WTC11 (cell line): ENCODE results near the gene KCNK15.

Experiments used
- CREM ChIP-seq: sonication (generic); formaldehyde crosslinking; IDR thresholded peaks from 2 replicates; pipeline ENCODE4 v1.8.1; 2022; ENCODE audit warnings: mild to moderate bottlenecking, missing genetic modification reagents, moderate library complexity
- ESRRA ChIP-seq: sonication (generic); formaldehyde crosslinking; IDR thresholded peaks from 2 replicates; pipeline ENCODE4 v1.8.1; 2022; ENCODE audit warnings: mild to moderate bottlenecking, missing genetic modification reagents, borderline replicate concordance
- FOXP1 ChIP-seq: sonication (generic); formaldehyde crosslinking; IDR thresholded peaks from 2 replicates; pipeline ENCODE4 v1.8.0; 2022; ENCODE audit warnings: missing genetic modification reagents, mild to moderate bottlenecking, moderate library complexity, borderline replicate concordance
- JUN ChIP-seq: sonication (generic); formaldehyde crosslinking; IDR thresholded peaks from 2 replicates; pipeline ENCODE4 v1.8.0; 2023; ENCODE audit warnings: mild to moderate bottlenecking, missing genetic modification reagents
- ZNF423 ChIP-seq: fragments of 250-450 bp; sonication (Bioruptor Pico); IDR thresholded peaks from 2 replicates; pipeline ENCODE4 v2.1.2; 2022; ENCODE audit warnings: mild to moderate bottlenecking, moderate library complexity
- TF ChIP-seq, protein P1 (sequence below): fragments of 200-600 bp; IDR thresholded peaks from 2 replicates; pipeline ENCODE4 v1.8.0; 2022; ENCODE audit warnings: antibody characterized with exemption
- TF ChIP-seq, protein P2 (sequence below): sonication (generic); formaldehyde crosslinking; conservative IDR thresholded peaks from 2 replicates; pipeline ENCODE4 v1.8.1; 2022; ENCODE audit warnings: mild to moderate bottlenecking, missing genetic modification reagents

DNA sequence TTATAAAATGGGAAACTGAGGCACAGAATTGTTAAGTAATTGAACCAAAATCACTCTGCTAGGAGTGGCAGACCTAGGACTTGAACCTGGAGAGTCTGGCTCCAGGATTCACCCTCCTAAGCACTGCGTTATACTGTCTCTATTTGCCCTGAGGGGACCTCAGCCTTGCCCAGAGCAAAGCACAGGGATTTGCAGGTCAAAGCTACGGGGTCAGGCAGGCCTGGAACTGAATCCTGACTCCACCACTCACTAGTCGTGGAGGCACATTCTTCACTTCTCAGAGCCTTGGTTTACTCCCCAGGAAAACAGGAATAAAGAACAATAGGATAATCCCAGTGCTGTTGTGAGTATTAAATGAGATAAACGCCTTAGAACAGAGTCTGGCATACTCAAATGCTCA lies 19.4 kb downstream of the KCNK15 start:
- TF ChIP-seq, protein P1, sequence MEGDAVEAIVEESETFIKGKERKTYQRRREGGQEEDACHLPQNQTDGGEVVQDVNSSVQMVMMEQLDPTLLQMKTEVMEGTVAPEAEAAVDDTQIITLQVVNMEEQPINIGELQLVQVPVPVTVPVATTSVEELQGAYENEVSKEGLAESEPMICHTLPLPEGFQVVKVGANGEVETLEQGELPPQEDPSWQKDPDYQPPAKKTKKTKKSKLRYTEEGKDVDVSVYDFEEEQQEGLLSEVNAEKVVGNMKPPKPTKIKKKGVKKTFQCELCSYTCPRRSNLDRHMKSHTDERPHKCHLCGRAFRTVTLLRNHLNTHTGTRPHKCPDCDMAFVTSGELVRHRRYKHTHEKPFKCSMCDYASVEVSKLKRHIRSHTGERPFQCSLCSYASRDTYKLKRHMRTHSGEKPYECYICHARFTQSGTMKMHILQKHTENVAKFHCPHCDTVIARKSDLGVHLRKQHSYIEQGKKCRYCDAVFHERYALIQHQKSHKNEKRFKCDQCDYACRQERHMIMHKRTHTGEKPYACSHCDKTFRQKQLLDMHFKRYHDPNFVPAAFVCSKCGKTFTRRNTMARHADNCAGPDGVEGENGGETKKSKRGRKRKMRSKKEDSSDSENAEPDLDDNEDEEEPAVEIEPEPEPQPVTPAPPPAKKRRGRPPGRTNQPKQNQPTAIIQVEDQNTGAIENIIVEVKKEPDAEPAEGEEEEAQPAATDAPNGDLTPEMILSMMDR = no peak
- TF ChIP-seq ZNF423 (no peak), ESRRA (CRISPR knock-in tag) (no peak), JUN (CRISPR knock-in tag) (no peak), CREM (CRISPR knock-in tag) (no peak), FOXP1 (CRISPR knock-in tag) (no peak)
- TF ChIP-seq, protein P2, sequence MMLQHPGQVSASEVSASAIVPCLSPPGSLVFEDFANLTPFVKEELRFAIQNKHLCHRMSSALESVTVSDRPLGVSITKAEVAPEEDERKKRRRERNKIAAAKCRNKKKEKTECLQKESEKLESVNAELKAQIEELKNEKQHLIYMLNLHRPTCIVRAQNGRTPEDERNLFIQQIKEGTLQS (CRISPR knock-in tag) = no peak
